HEK293 (cell line): Measurements from ENCODE around the gene LGALS1.
A peak's percentile ranks its signal among the peaks of the same experiment; 100 is the strongest.

ENCODE experiments used
- BCL11A ChIP-seq: fragments of 450-650 bp; formaldehyde crosslinking; IDR thresholded peaks from 2 replicates; pipeline ENCODE4 v1.5.1; 2016; ENCODE audit warnings: low read depth, missing biosample characterization, missing genetic modification characterization
- FEZF1 ChIP-seq: fragments of 450-650 bp; formaldehyde crosslinking; IDR thresholded peaks from 2 replicates; pipeline ENCODE4 v1.5.1; 2016; ENCODE audit warnings: missing biosample characterization, missing genetic modification characterization
- KLF8 ChIP-seq: fragments of 450-650 bp; formaldehyde crosslinking; IDR thresholded peaks from 2 replicates; pipeline ENCODE4 v1.5.1; 2016; ENCODE audit warnings: missing biosample characterization, missing genetic modification characterization
- OSR2 ChIP-seq: fragments of 450-650 bp; formaldehyde crosslinking; IDR thresholded peaks from 2 replicates; pipeline ENCODE4 v1.5.1; 2016; ENCODE audit warnings: missing biosample characterization, missing genetic modification characterization
- SP7 ChIP-seq: fragments of 450-650 bp; formaldehyde crosslinking; IDR thresholded peaks from 2 replicates; pipeline ENCODE4 v1.5.1; 2016; ENCODE audit warnings: missing biosample characterization, missing genetic modification characterization
- TRIM28 ChIP-seq: IDR thresholded peaks from 2 replicates; pipeline ENCODE4 v1.6.1; 2011; ENCODE audit warnings: low read length, control low read depth, borderline replicate concordance
- YY2 ChIP-seq: fragments of 450-650 bp; formaldehyde crosslinking; IDR thresholded peaks from 2 replicates; pipeline ENCODE4 v1.5.1; 2016; ENCODE audit warnings: missing biosample characterization, missing genetic modification characterization
- ZBTB21 ChIP-seq: fragments of 450-650 bp; formaldehyde crosslinking; IDR thresholded peaks from 2 replicates; pipeline ENCODE4 v1.5.1; 2017; ENCODE audit warnings: missing biosample characterization, missing genetic modification characterization
- ZFP3 ChIP-seq: fragments of 450-650 bp; formaldehyde crosslinking; IDR thresholded peaks from 2 replicates; pipeline ENCODE4 v1.5.1; 2016; ENCODE audit warnings: low read depth, missing biosample characterization, missing genetic modification characterization
- ZNF16 ChIP-seq: fragments of 450-650 bp; formaldehyde crosslinking; IDR thresholded peaks from 2 replicates; pipeline ENCODE4 v1.5.1; 2016; ENCODE audit warnings: low read depth, missing biosample characterization, missing genetic modification characterization
- ZNF211 ChIP-seq: fragments of 450-650 bp; formaldehyde crosslinking; IDR thresholded peaks from 2 replicates; pipeline ENCODE4 v1.5.1; 2016; ENCODE audit warnings: low read depth, missing biosample characterization, missing genetic modification characterization
- ZNF341 ChIP-seq: fragments of 450-650 bp; formaldehyde crosslinking; IDR thresholded peaks from 2 replicates; pipeline ENCODE4; 2016; ENCODE audit warnings: low read depth, missing biosample characterization, missing genetic modification characterization
- ZNF366 ChIP-seq: fragments of 450-650 bp; formaldehyde crosslinking; conservative IDR thresholded peaks from 2 replicates; pipeline ENCODE4 v1.5.1; 2016; ENCODE audit warnings: missing biosample characterization, missing genetic modification characterization
- ZNF394 ChIP-seq: fragments of 450-650 bp; formaldehyde crosslinking; IDR thresholded peaks from 2 replicates; pipeline ENCODE4 v1.5.1; 2016; ENCODE audit warnings: missing biosample characterization, missing genetic modification characterization, mild to moderate bottlenecking, moderate library complexity, borderline replicate concordance
- ZNF404 ChIP-seq: fragments of 450-650 bp; formaldehyde crosslinking; IDR thresholded peaks from 2 replicates; pipeline ENCODE4 v1.5.1; 2017; ENCODE audit warnings: missing biosample characterization, missing genetic modification characterization
- ZNF510 ChIP-seq: fragments of 450-650 bp; formaldehyde crosslinking; IDR thresholded peaks from 2 replicates; pipeline ENCODE4 v1.5.1; 2018; ENCODE audit warnings: mild to moderate bottlenecking, missing genetic modification characterization, missing biosample characterization; ENCODE audit not compliant: insufficient replicate concordance
- ZNF514 ChIP-seq: fragments of 450-650 bp; formaldehyde crosslinking; IDR thresholded peaks from 2 replicates; pipeline ENCODE4 v1.5.1; 2016; ENCODE audit warnings: missing biosample characterization, missing genetic modification characterization
- ZNF558 ChIP-seq: fragments of 450-650 bp; formaldehyde crosslinking; IDR thresholded peaks from 2 replicates; pipeline ENCODE4 v1.5.1; 2016; ENCODE audit warnings: missing biosample characterization, missing genetic modification characterization
- ZNF596 ChIP-seq: fragments of 450-650 bp; IDR thresholded peaks from 2 replicates; pipeline ENCODE4 v1.5.0; 2018; ENCODE audit warnings: missing biosample characterization, mild to moderate bottlenecking, missing genetic modification characterization, moderate library complexity
- ZNF600 ChIP-seq: fragments of 450-650 bp; formaldehyde crosslinking; IDR thresholded peaks from 2 replicates; pipeline ENCODE4 v1.5.1; 2016; ENCODE audit warnings: missing biosample characterization, missing genetic modification characterization
- ZNF610 ChIP-seq: fragments of 450-650 bp; formaldehyde crosslinking; IDR thresholded peaks from 2 replicates; pipeline ENCODE4 v1.5.1; 2016; ENCODE audit warnings: missing biosample characterization, missing genetic modification characterization, borderline replicate concordance
- ZNF626 ChIP-seq: fragments of 450-650 bp; sonication (Bioruptor Pico); formaldehyde crosslinking; IDR thresholded peaks from 2 replicates; pipeline ENCODE4 v1.5.1; 2018; ENCODE audit warnings: missing biosample characterization, missing genetic modification characterization, inconsistent platforms
- ZNF677 ChIP-seq: fragments of 450-650 bp; IDR thresholded peaks from 2 replicates; pipeline ENCODE4 v1.5.0; 2018; ENCODE audit warnings: missing biosample characterization, mild to moderate bottlenecking, missing genetic modification characterization, moderate library complexity
- ZNF792 ChIP-seq: fragments of 450-650 bp; formaldehyde crosslinking; IDR thresholded peaks from 2 replicates; pipeline ENCODE4 v1.5.1; 2016; ENCODE audit warnings: missing biosample characterization, missing genetic modification characterization
- ZNF837 ChIP-seq: fragments of 450-650 bp; formaldehyde crosslinking; IDR thresholded peaks from 2 replicates; pipeline ENCODE4 v1.5.1; 2016; ENCODE audit warnings: missing biosample characterization, missing genetic modification characterization
- ZSCAN30 ChIP-seq: fragments of 450-650 bp; IDR thresholded peaks from 2 replicates; pipeline ENCODE4 v1.5.1; 2018; ENCODE audit warnings: missing biosample characterization, mild to moderate bottlenecking, missing genetic modification characterization, moderate library complexity
- TF ChIP-seq, protein P1 (sequence below): fragments of 450-650 bp; formaldehyde crosslinking; IDR thresholded peaks from 2 replicates; pipeline ENCODE4 v1.5.1; 2016; ENCODE audit warnings: missing biosample characterization, missing genetic modification characterization
- TF ChIP-seq, protein P2 (sequence below): fragments of 450-650 bp; formaldehyde crosslinking; optimal IDR thresholded peaks from 2 replicates; pipeline ENCODE3; 2016; ENCODE audit warnings: missing biosample characterization, mild to moderate bottlenecking, missing genetic modification characterization
- TF ChIP-seq, protein P3 (sequence below): fragments of 450-650 bp; formaldehyde crosslinking; IDR thresholded peaks from 2 replicates; pipeline ENCODE4 v1.5.1; 2016; ENCODE audit warnings: missing biosample characterization, missing genetic modification characterization
- TF ChIP-seq, protein P4 (sequence below): fragments of 450-650 bp; formaldehyde crosslinking; IDR thresholded peaks from 2 replicates; pipeline ENCODE4 v1.5.1; 2016; ENCODE audit warnings: missing biosample characterization, missing genetic modification characterization
- TF ChIP-seq, protein P5 (sequence below): fragments of 450-650 bp; formaldehyde crosslinking; IDR thresholded peaks from 2 replicates; pipeline ENCODE4 v1.5.1; 2016; ENCODE audit warnings: missing biosample characterization, missing genetic modification characterization
- TF ChIP-seq, protein P6 (sequence below): fragments of 450-650 bp; formaldehyde crosslinking; IDR thresholded peaks from 2 replicates; pipeline ENCODE4 v1.5.1; 2016; ENCODE audit warnings: missing biosample characterization, missing genetic modification characterization, borderline replicate concordance

Gene LGALS1

DNA sequence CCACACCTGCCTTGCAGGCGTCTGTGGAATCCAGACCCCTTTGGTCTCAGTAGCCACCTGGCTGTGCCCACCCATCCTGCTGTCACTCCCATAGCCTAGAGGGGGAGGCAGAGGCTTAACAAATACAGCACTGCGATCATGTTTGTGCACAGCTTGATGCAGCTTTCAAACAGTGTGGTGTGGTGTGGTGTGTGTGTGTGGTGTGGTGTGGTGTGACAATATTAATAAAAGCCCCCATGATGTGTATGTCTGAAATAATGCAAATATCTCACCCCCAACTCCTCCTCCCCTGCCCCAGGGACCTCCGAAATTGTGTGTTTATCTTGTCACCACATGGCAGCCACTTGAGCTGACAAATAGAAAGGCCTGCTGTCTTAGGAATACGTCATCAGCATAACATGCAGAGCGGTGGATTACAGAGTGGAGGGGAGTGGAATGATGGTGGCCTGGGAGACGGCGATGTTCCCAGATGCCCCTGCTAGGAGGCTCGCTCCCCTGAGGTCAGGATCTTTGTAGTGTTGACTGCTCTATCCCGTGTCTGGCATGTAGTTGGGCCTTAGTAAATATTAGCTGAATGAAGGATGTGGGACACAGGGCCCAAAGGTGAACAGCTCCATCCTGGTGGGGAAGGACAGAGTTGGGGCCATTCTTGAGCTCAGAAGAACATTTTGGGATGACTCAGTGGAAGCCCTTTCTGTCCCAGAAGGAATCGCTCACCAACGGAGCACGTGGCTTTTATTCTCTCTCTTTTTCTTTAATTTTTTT lies 14.1 kb upstream of the LGALS1 start (continued):
- TF ChIP-seq, protein P1, sequence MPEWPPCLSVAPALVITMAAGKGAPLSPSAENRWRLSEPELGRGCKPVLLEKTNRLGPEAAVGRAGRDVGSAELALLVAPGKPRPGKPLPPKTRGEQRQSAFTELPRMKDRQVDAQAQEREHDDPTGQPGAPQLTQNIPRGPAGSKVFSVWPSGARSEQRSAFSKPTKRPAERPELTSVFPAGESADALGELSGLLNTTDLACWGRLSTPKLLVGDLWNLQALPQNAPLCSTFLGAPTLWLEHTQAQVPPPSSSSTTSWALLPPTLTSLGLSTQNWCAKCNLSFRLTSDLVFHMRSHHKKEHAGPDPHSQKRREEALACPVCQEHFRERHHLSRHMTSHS (tag by site-specific recombination), result no peak
- TF ChIP-seq ZFP3 (tag by site-specific recombination), result no peak
- peak; percentile 90 for TF ChIP-seq ZNF366
- no peak for TF ChIP-seq ZNF514 (tag by site-specific recombination)
- no peak for TF ChIP-seq ZNF558 (tag by site-specific recombination)
- TF ChIP-seq ZNF677, result no peak
- TF ChIP-seq ZNF626, result no peak
- no peak for TF ChIP-seq ZNF510 (tag by site-specific recombination)
- TF ChIP-seq, protein P2, sequence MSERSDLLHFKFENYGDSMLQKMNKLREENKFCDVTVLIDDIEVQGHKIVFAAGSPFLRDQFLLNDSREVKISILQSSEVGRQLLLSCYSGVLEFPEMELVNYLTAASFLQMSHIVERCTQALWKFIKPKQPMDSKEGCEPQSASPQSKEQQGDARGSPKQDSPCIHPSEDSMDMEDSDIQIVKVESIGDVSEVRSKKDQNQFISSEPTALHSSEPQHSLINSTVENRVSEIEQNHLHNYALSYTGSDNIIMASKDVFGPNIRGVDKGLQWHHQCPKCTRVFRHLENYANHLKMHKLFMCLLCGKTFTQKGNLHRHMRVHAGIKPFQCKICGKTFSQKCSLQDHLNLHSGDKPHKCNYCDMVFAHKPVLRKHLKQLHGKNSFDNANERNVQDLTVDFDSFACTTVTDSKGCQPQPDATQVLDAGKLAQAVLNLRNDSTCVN (tag by site-specific recombination), result peak; percentile 15
- TF ChIP-seq KLF8 (tag by site-specific recombination), result peak; percentile 65; the same call in 1 of the 2 replicates
- peak; percentile 70 for TF ChIP-seq FEZF1 (tag by site-specific recombination)
- peak; percentile 62 for TF ChIP-seq ZNF341
- TF ChIP-seq ZNF404 (tag by site-specific recombination), result no peak
- TF ChIP-seq ZNF610 (tag by site-specific recombination), result peak; percentile 90; the same call in 1 of the 2 replicates
- TF ChIP-seq, protein P3, sequence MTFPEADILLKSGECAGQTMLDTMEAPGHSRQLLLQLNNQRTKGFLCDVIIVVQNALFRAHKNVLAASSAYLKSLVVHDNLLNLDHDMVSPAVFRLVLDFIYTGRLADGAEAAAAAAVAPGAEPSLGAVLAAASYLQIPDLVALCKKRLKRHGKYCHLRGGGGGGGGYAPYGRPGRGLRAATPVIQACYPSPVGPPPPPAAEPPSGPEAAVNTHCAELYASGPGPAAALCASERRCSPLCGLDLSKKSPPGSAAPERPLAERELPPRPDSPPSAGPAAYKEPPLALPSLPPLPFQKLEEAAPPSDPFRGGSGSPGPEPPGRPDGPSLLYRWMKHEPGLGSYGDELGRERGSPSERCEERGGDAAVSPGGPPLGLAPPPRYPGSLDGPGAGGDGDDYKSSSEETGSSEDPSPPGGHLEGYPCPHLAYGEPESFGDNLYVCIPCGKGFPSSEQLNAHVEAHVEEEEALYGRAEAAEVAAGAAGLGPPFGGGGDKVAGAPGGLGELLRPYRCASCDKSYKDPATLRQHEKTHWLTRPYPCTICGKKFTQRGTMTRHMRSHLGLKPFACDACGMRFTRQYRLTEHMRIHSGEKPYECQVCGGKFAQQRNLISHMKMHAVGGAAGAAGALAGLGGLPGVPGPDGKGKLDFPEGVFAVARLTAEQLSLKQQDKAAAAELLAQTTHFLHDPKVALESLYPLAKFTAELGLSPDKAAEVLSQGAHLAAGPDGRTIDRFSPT (tag by site-specific recombination), result peak; percentile 83; the same call in 1 of the 2 replicates
- peak; percentile 57; the same call in 1 of the 2 replicates for TF ChIP-seq OSR2 (tag by site-specific recombination)
- TF ChIP-seq ZNF837 (tag by site-specific recombination), result no peak
- 0 out of 2 replicates have a peak, but pooled peaks have one; percentile 34 for TF ChIP-seq ZNF394 (tag by site-specific recombination)
- TF ChIP-seq ZNF792 (tag by site-specific recombination), result no peak
- TF ChIP-seq ZSCAN30 (tag by site-specific recombination), result 0 out of 2 replicates have a peak, but pooled peaks have one; percentile 45
- peak; percentile 91 for TF ChIP-seq ZBTB21
- TF ChIP-seq YY2 (tag by site-specific recombination), result peak; percentile 54; the same call in 1 of the 2 replicates
- no peak for TF ChIP-seq ZNF211
- TF ChIP-seq ZNF600 (tag by site-specific recombination), result peak; percentile 92
- TF ChIP-seq SP7 (tag by site-specific recombination), result peak; percentile 72
- no peak for TF ChIP-seq ZNF16 (tag by site-specific recombination)
- peak; percentile 44; the same call in 1 of the 2 replicates for TF ChIP-seq BCL11A
- TF ChIP-seq, protein P4, sequence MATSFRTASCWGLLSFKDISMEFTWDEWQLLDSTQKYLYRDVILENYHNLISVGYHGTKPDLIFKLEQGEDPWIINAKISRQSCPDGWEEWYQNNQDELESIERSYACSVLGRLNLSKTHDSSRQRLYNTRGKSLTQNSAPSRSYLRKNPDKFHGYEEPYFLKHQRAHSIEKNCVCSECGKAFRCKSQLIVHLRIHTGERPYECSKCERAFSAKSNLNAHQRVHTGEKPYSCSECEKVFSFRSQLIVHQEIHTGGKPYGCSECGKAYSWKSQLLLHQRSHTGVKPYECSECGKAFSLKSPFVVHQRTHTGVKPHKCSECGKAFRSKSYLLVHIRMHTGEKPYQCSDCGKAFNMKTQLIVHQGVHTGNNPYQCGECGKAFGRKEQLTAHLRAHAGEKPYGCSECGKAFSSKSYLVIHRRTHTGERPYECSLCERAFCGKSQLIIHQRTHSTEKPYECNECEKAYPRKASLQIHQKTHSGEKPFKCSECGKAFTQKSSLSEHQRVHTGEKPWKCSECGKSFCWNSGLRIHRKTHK (tag by site-specific recombination), result no peak
- TF ChIP-seq ZNF596 (tag by site-specific recombination), result peak; percentile 54; the same call in 1 of the 2 replicates
- TF ChIP-seq, protein P5, sequence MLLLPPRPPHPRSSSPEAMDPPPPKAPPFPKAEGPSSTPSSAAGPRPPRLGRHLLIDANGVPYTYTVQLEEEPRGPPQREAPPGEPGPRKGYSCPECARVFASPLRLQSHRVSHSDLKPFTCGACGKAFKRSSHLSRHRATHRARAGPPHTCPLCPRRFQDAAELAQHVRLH (tag by site-specific recombination), result no peak
- TF ChIP-seq, protein P6, sequence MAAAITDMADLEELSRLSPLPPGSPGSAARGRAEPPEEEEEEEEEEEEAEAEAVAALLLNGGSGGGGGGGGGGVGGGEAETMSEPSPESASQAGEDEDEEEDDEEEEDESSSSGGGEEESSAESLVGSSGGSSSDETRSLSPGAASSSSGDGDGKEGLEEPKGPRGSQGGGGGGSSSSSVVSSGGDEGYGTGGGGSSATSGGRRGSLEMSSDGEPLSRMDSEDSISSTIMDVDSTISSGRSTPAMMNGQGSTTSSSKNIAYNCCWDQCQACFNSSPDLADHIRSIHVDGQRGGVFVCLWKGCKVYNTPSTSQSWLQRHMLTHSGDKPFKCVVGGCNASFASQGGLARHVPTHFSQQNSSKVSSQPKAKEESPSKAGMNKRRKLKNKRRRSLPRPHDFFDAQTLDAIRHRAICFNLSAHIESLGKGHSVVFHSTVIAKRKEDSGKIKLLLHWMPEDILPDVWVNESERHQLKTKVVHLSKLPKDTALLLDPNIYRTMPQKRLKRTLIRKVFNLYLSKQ, result no peak
- peak; percentile 84; the same call in 1 of the 2 replicates for TF ChIP-seq TRIM28
